Astrocyte (in vitro differentiated cells and primary cell): ENCODE results near the gene LZTS2. TPM values are rescaled to one million over a fixed set of nuclear protein-coding genes. Genes with fewer than 3 reads are reported as not detected.
A peak's percentile ranks its signal among the peaks of the same experiment; 100 is the strongest.

Source experiments
- DNase-seq: peaks from one replicate; pipeline ENCODE4 v3.0.0-alpha.2; 2010; ENCODE audit warnings: low read depth
- FAIRE-seq: peaks from 2 replicates; lab custom pipeline; 2011; peaks lifted over from hg19 to GRCh38; lab: Jason Lieb, UNC
- H2AFZ ChIP-seq: 2 replicates; pipeline ENCODE4 v1.6.0; 2012; ENCODE audit warnings: low read depth, low read length, inconsistent platforms
- H3K27ac ChIP-seq: 2 replicates; pipeline ENCODE4 v1.5.1; 2011; ENCODE audit warnings: low read depth, low read length, inconsistent platforms
- H3K27me3 ChIP-seq: 2 replicates; pipeline ENCODE4 v1.6.0; 2011; ENCODE audit warnings: low read length, inconsistent platforms; ENCODE audit not compliant: insufficient read depth
- H3K36me3 ChIP-seq: 2 replicates; pipeline ENCODE4 v1.5.1; 2011; ENCODE audit warnings: low read length, inconsistent platforms; ENCODE audit not compliant: insufficient read depth
- H3K4me1 ChIP-seq: 2 replicates; pipeline ENCODE4 v1.5.1; 2011; ENCODE audit warnings: low read length, inconsistent platforms; ENCODE audit not compliant: insufficient read depth
- H3K4me2 ChIP-seq: 2 replicates; pipeline ENCODE4 v1.6.0; 2012; ENCODE audit warnings: low read length, inconsistent platforms
- H3K4me3 ChIP-seq: 2 replicates; pipeline ENCODE4 v1.5.1; 2011; ENCODE audit warnings: low read depth, mild to moderate bottlenecking, low read length, inconsistent platforms; ENCODE audit not compliant: insufficient read depth
- H3K79me2 ChIP-seq: 2 replicates; pipeline ENCODE4 v1.6.0; 2012; ENCODE audit warnings: mild to moderate bottlenecking, low read length, inconsistent platforms; ENCODE audit not compliant: insufficient read depth
- H3K9ac ChIP-seq: 2 replicates; pipeline ENCODE4 v1.6.0; 2012; ENCODE audit warnings: mild to moderate bottlenecking, low read length, inconsistent platforms
- H3K9me3 ChIP-seq: 2 replicates; pipeline ENCODE4 v1.5.1; 2012; ENCODE audit warnings: low read depth, mild to moderate bottlenecking, low read length, inconsistent platforms; ENCODE audit not compliant: insufficient read depth
- H4K20me1 ChIP-seq: 2 replicates; pipeline ENCODE4 v1.6.0; 2012; ENCODE audit warnings: low read length, inconsistent platforms; ENCODE audit not compliant: insufficient read depth
- H3K27ac Mint-ChIP-seq: one replicate; pipeline ENCODE4 v1.8.0; 2021; ENCODE audit warnings: mild to moderate bottlenecking, mixed read lengths; ENCODE audit not compliant: unreplicated experiment
- H3K27me3 Mint-ChIP-seq: one replicate; pipeline ENCODE4 v1.8.0; 2021; ENCODE audit warnings: low read depth, mixed read lengths; ENCODE audit not compliant: unreplicated experiment
- H3K36me3 Mint-ChIP-seq: one replicate; pipeline ENCODE4 v1.8.0; 2021; ENCODE audit warnings: low read depth, mixed read lengths; ENCODE audit not compliant: unreplicated experiment
- H3K4me1 Mint-ChIP-seq: one replicate; pipeline ENCODE4 v1.8.0; 2021; ENCODE audit warnings: low read depth, mixed read lengths; ENCODE audit not compliant: unreplicated experiment
- H3K4me3 Mint-ChIP-seq: one replicate; pipeline ENCODE4 v1.8.0; 2021; ENCODE audit warnings: mild to moderate bottlenecking, moderate library complexity, mixed read lengths; ENCODE audit not compliant: unreplicated experiment
- H3K9me3 Mint-ChIP-seq: one replicate; pipeline ENCODE4 v1.8.0; 2021; ENCODE audit warnings: mild to moderate bottlenecking, mixed read lengths; ENCODE audit not compliant: unreplicated experiment
- CTCF ChIP-seq: IDR thresholded peaks from 2 replicates; pipeline ENCODE4 v1.5.1; 2011; ENCODE audit warnings: low read depth, mild to moderate bottlenecking, inconsistent platforms, low read length, moderate library complexity; ENCODE audit not compliant: insufficient read depth
- EZH2 ChIP-seq: IDR thresholded peaks from 2 replicates; pipeline ENCODE4 v1.6.1; 2012; ENCODE audit warnings: mild to moderate bottlenecking, low read length, inconsistent platforms; ENCODE audit not compliant: insufficient read depth
- total RNA-seq: library from RNA; stranded (reverse); gene quantifications from 2 replicates; pipeline ENCODE4 v1.2.1, GENCODE V29; 2021

The LZTS2 gene
- total RNA-seq, 1 donor from 2014 or later = 69.9 TPM

GRCh38 chr10:101035916-101036702 is 36.5 kb downstream of the LZTS2 start:
- H3K9me3 Mint-ChIP-seq = no peaks in the 10 kb centered on the region
- H3K9me3 ChIP-seq = no peaks in the 10 kb centered on the region
- DNase-seq (no peak), FAIRE-seq (no peak)
- no peak overlapping the region for H3K4me2 ChIP-seq
- H4K20me1 ChIP-seq = peaks cover 82% of the 10 kb centered on the region
- peaks cover 12% of the 10 kb centered on the region for H3K4me1 Mint-ChIP-seq
- peaks cover 27% of the 10 kb centered on the region for H3K79me2 ChIP-seq
- H3K27me3 ChIP-seq = no peaks in the 10 kb centered on the region
- TF ChIP-seq EZH2 = no peak
- TF ChIP-seq CTCF = no peak
- H3K27ac ChIP-seq = no peak overlapping the region
- no peak overlapping the region for H3K27ac Mint-ChIP-seq
- peaks cover 29% of the 10 kb centered on the region for H3K36me3 Mint-ChIP-seq
- H3K4me3 ChIP-seq = no peak overlapping the region
- H3K4me3 Mint-ChIP-seq = no peak overlapping the region
- no peaks in the 10 kb centered on the region for H3K27me3 Mint-ChIP-seq
- peaks cover 49% of the 10 kb centered on the region for H3K36me3 ChIP-seq
- H2AFZ ChIP-seq = no peak overlapping the region
- no peak overlapping the region for H3K9ac ChIP-seq
- peaks cover 17% of the 10 kb centered on the region for H3K4me1 ChIP-seq

GRCh38 chr10:101036726-101037125 is 37.1 kb downstream of the LZTS2 start:
- Histone ChIP-seq H4K20me1 (peaks cover 82% of the 10 kb centered on the region), H3K4me3 (no peak overlapping the region), H3K9ac (no peak overlapping the region), H3K4me1 (peaks cover 12% of the 10 kb centered on the region), H3K79me2 (peaks cover 27% of the 10 kb centered on the region), H3K4me2 (no peak overlapping the region), H3K9me3 (no peaks in the 10 kb centered on the region), H3K36me3 (peaks cover 49% of the 10 kb centered on the region), H3K27ac (no peak overlapping the region), H2AFZ (no peak overlapping the region), H3K27me3 (no peaks in the 10 kb centered on the region)
- no peak for DNase-seq
- Mint-ChIP-seq H3K9me3 (no peaks in the 10 kb centered on the region), H3K27me3 (no peaks in the 10 kb centered on the region), H3K4me3 (no peak overlapping the region), H3K4me1 (peaks cover 13% of the 10 kb centered on the region), H3K36me3 (peaks cover 30% of the 10 kb centered on the region), H3K27ac (no peak overlapping the region)
- TF ChIP-seq CTCF (no peak), EZH2 (no peak)
- no peak for FAIRE-seq

DNA sequence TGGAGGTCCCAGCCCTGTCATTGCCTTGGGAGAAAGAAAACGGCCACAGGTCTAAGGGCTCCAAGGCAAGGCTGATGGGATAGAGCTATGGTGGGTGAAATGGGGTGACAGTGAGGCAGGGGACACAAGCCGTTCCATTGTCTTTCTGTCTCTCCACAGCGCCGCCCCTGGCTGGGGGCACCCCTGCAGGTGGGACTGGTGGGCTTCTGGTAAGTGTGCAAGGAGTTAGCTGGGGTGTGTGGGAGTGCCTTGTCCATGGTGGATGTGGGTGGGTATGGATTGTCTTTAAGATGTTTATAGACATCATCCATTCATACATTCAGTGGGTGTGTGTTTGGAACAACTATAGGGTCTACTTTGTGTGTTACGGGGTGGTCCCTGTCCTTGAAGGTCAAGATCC is 38.9 kb downstream of the LZTS2 start:
- Mint-ChIP-seq H3K4me1 (peaks cover 16% of the 10 kb centered on the region), H3K4me3 (no peak overlapping the region), H3K27ac (no peak overlapping the region), H3K27me3 (no peaks in the 10 kb centered on the region), H3K9me3 (no peaks in the 10 kb centered on the region), H3K36me3 (peaks cover 30% of the 10 kb centered on the region)
- H3K4me2 ChIP-seq = no peak overlapping the region
- peaks cover 74% of the 10 kb centered on the region for H4K20me1 ChIP-seq
- no peak overlapping the region for H3K9ac ChIP-seq
- H3K27ac ChIP-seq = no peak overlapping the region
- TF ChIP-seq CTCF = peak; percentile 12
- no peak for TF ChIP-seq EZH2
- DNase-seq (no peak), FAIRE-seq (no peak)
- peaks cover 49% of the 10 kb centered on the region for H3K36me3 ChIP-seq
- no peak overlapping the region for H3K4me3 ChIP-seq
- no peaks in the 10 kb centered on the region for H3K9me3 ChIP-seq
- no peaks in the 10 kb centered on the region for H3K27me3 ChIP-seq
- H3K4me1 ChIP-seq = peaks cover 12% of the 10 kb centered on the region
- H2AFZ ChIP-seq = no peak overlapping the region
- H3K79me2 ChIP-seq = peaks cover 20% of the 10 kb centered on the region
